ENCODE results near the gene SPTBN1.

The SPTBN1 gene

GRCh38 chr2:54434711-54435110 is 21.4 kb upstream of the SPTBN1 start:
- no peak for DNase-seq

- no peak for DNase-seq
Measured at GRCh38 chr2:54435325-54436226, 20.6 kb upstream of the SPTBN1 start.

- DNase-seq = no peak
Measured at GRCh38 chr2:54437588-54437987, 18.5 kb upstream of the SPTBN1 start.

GRCh38 chr2:54438271-54438670 is 17.9 kb upstream of the SPTBN1 start:
- no peak for DNase-seq

GRCh38 chr2:54439582-54439981 is 16.5 kb upstream of the SPTBN1 start:
- DNase-seq = no peak

- DNase-seq = no peak
Measured at GRCh38 chr2:54440050-54440449, 16.1 kb upstream of the SPTBN1 start.

GRCh38 chr2:54444503-54444902 is 11.6 kb upstream of the SPTBN1 start:
- no peak for DNase-seq

GRCh38 chr2:54446122-54446521 is 10.0 kb upstream of the SPTBN1 start:
- DNase-seq = no peak

GRCh38 chr2:54446625-54447024 is 9.5 kb upstream of the SPTBN1 start:
- DNase-seq = no peak

- peak in 1 of 3 experiments; percentile 38 for DNase-seq
Measured at GRCh38 chr2:54454548-54455130, 1.5 kb upstream of the SPTBN1 start.

GRCh38 chr2:54455131-54455562 is 980 bp upstream of the SPTBN1 start:
- peak in 2 of 3 experiments; percentile 71 to 81 for DNase-seq

GRCh38 chr2:54456362-54456611 is 160 bp downstream of the SPTBN1 start:
- peak in 1 of 3 experiments; percentile 93 for DNase-seq

- peak; percentile 22 to 93 (median 89) for DNase-seq
Measured at GRCh38 chr2:54456612-54457322, 640 bp downstream of the SPTBN1 start.

- peak; percentile 22 to 94 (median 92) for DNase-seq
Measured at GRCh38 chr2:54457323-54458023, 1.3 kb downstream of the SPTBN1 start.

GRCh38 chr2:54459037-54459441 is 2.9 kb downstream of the SPTBN1 start:
- DNase-seq = peak in 1 of 3 experiments; percentile 32

- DNase-seq = no peak
Measured at GRCh38 chr2:54461261-54461660, 5.1 kb downstream of the SPTBN1 start.

GRCh38 chr2:54464341-54464740 is 8.2 kb downstream of the SPTBN1 start:
- DNase-seq = no peak

- no peak for DNase-seq
Measured at GRCh38 chr2:54465143-54465542, 9.0 kb downstream of the SPTBN1 start.

GRCh38 chr2:54466870-54467269 is 10.7 kb downstream of the SPTBN1 start:
- no peak for DNase-seq

- DNase-seq = no peak
Measured at GRCh38 chr2:54468673-54469072, 12.5 kb downstream of the SPTBN1 start.

GRCh38 chr2:54469484-54470053 is 13.4 kb downstream of the SPTBN1 start:
- no peak for DNase-seq

- no peak for DNase-seq
Measured at GRCh38 chr2:54470266-54470938, 14.3 kb downstream of the SPTBN1 start.

Measured in NCI-H1417 (cell line).